ENCODE measurements around the gene ABCC1. TPM values are rescaled to one million over a fixed set of nuclear protein-coding genes. Genes with fewer than 3 reads are reported as not detected.

Gene ABCC1
- total RNA-seq, 1 donor from 2014 or later, result 38.7 TPM

DNA sequence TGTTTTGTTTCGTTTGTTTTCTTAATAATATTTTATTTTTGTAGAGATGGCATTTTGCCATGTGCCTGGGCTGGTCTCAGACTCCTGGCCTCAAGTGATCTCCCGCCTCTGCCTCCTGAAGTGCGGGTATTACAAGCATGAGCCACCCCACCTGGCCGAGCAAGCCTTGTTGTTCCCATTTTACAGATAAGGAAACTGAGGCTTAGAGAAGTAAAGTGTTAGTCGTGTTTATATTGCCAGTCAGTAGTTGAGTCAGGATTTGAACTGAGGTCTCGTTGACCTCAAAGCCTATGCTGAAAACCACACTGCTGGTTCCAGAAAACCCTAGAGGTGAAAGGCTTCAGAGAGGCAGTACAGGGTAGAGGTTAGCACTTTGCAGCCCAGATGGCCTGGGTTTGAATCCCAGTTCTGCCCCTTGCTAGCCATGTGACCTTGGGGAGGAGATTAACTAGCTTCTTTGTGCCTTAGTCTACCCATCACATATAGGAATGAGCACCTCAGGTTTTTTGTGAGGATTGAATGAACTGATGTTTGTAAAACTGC, 171.8 kb downstream of the ABCC1 start:
- H3K9me3 Mint-ChIP-seq, result peaks cover 7% of the 10 kb centered on the region
- peaks cover 56% of the 10 kb centered on the region for H3K36me3 Mint-ChIP-seq (ENCODE audit: low read depth)
- TF ChIP-seq, protein P1, sequence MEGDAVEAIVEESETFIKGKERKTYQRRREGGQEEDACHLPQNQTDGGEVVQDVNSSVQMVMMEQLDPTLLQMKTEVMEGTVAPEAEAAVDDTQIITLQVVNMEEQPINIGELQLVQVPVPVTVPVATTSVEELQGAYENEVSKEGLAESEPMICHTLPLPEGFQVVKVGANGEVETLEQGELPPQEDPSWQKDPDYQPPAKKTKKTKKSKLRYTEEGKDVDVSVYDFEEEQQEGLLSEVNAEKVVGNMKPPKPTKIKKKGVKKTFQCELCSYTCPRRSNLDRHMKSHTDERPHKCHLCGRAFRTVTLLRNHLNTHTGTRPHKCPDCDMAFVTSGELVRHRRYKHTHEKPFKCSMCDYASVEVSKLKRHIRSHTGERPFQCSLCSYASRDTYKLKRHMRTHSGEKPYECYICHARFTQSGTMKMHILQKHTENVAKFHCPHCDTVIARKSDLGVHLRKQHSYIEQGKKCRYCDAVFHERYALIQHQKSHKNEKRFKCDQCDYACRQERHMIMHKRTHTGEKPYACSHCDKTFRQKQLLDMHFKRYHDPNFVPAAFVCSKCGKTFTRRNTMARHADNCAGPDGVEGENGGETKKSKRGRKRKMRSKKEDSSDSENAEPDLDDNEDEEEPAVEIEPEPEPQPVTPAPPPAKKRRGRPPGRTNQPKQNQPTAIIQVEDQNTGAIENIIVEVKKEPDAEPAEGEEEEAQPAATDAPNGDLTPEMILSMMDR (conservative IDR thresholded peaks at IDR 0.05), result no peak
- no peak for DNase-seq (ENCODE audit: low read depth, low spot score)
- no peaks in the 10 kb centered on the region for H3K27me3 Mint-ChIP-seq (ENCODE audit: low read depth)
- H3K4me3 Mint-ChIP-seq, result no peak overlapping the region
- no peak overlapping the region for H3K27ac Mint-ChIP-seq (ENCODE audit: unreplicated experiment)
- no peaks in the 10 kb centered on the region for H3K4me1 Mint-ChIP-seq

DNA sequence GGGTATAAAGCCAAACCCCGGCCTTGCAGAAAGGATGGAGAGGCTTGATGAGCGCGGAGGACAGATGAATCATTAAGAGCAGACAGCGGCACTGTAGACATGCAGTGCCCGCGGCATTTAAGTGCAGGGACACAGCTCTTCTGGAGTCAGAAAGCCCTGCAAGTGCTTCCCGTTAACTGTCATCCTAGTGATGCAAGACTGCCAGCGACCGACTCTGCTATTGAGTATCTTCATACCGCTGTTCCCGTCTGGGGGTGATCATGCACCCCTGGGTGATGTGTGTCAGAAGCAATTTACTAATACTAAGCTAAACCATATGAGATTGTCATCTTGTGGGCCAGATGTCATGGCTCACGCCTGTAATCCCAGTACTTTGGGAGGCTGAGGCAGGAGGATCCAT, 172.8 kb downstream of the ABCC1 start:
- H3K4me3 Mint-ChIP-seq, result no peak overlapping the region
- DNase-seq (ENCODE audit: low read depth, low spot score), result no peak
- H3K27me3 Mint-ChIP-seq (ENCODE audit: low read depth), result no peaks in the 10 kb centered on the region
- H3K4me1 Mint-ChIP-seq, result no peaks in the 10 kb centered on the region
- TF ChIP-seq, protein P1 (conservative IDR thresholded peaks at IDR 0.05), result no peak
- H3K27ac Mint-ChIP-seq (ENCODE audit: unreplicated experiment), result no peak overlapping the region
- H3K36me3 Mint-ChIP-seq (ENCODE audit: low read depth), result peaks cover 49% of the 10 kb centered on the region
- H3K9me3 Mint-ChIP-seq, result peaks cover 7% of the 10 kb centered on the region

DNA sequence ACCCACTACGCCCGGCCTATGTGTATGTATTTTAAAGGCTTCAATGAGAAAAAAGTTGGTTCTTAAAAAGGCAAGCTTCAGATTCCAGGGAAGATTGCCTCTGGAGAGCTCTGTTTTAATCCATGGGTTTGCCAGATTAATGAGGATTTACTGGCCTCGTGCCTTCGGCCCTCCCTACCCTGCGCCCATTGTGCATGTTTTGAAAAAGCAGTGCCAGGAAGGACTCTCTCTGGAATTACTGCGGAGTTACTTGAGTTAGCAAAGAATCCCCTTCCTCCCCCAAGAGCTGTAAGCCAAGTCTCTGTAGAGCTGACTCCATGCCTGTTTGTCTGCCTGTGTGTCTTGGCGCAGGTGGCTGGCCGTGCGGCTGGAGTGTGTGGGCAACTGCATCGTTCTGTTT, 175.0 kb downstream of the ABCC1 start:
- H3K27me3 Mint-ChIP-seq (ENCODE audit: low read depth), result no peaks in the 10 kb centered on the region
- no peak overlapping the region for H3K27ac Mint-ChIP-seq (ENCODE audit: unreplicated experiment)
- TF ChIP-seq, protein P1 (conservative IDR thresholded peaks at IDR 0.05), result no peak
- H3K36me3 Mint-ChIP-seq (ENCODE audit: low read depth), result peaks cover 36% of the 10 kb centered on the region
- peaks cover 7% of the 10 kb centered on the region for H3K9me3 Mint-ChIP-seq
- no peak overlapping the region for H3K4me3 Mint-ChIP-seq
- no peaks in the 10 kb centered on the region for H3K4me1 Mint-ChIP-seq
- no peak for DNase-seq (ENCODE audit: low read depth, low spot score)

- TF ChIP-seq, protein P1 (conservative IDR thresholded peaks at IDR 0.05), result no peak
- H3K36me3 Mint-ChIP-seq (ENCODE audit: low read depth), result peaks cover 36% of the 10 kb centered on the region
- peaks cover 7% of the 10 kb centered on the region for H3K9me3 Mint-ChIP-seq
- H3K27me3 Mint-ChIP-seq (ENCODE audit: low read depth), result no peaks in the 10 kb centered on the region
- DNase-seq (ENCODE audit: low read depth, low spot score), result no peak
- no peak overlapping the region for H3K4me3 Mint-ChIP-seq
- no peak overlapping the region for H3K27ac Mint-ChIP-seq (ENCODE audit: unreplicated experiment)
- no peaks in the 10 kb centered on the region for H3K4me1 Mint-ChIP-seq
Observed at GRCh38 chr16:16124974-16125373, 175.6 kb downstream of the ABCC1 start.

- Mint-ChIP-seq H3K4me3 (no peak overlapping the region), H3K36me3 (ENCODE audit: low read depth) (peaks cover 33% of the 10 kb centered on the region), H3K27me3 (ENCODE audit: low read depth) (no peaks in the 10 kb centered on the region), H3K27ac (ENCODE audit: unreplicated experiment) (no peak overlapping the region), H3K9me3 (peaks cover 7% of the 10 kb centered on the region), H3K4me1 (no peaks in the 10 kb centered on the region)
- DNase-seq (ENCODE audit: low read depth, low spot score), result no peak
- TF ChIP-seq, protein P1 (conservative IDR thresholded peaks at IDR 0.05), result no peak
Observed at GRCh38 chr16:16126896-16127295, 177.5 kb downstream of the ABCC1 start.

Data from neural crest cell (in vitro differentiated cells).